Muscle of arm (tissue), 12 donors: ENCODE measurements around the gene PTPRN2. TPM values are rescaled to one million over a fixed set of nuclear protein-coding genes. Genes with fewer than 3 reads are reported as not detected.
A peak's percentile ranks its signal among the peaks of the same experiment; 100 is the strongest.
"Not testable (repeated sequence)": the region's sequence is repeated elsewhere in the genome, so short reads cannot be mapped to it uniquely, and the experiment has no call there.

Experiments
- DNase-seq: peaks from one replicate; pipeline ENCODE4 v3.0.0-alpha.2; 2013
- polyA plus RNA-seq, 12 donors: library from polyadenylated mRNA; unstranded; fragments of 120-200 nt; gene quantifications; one replicate each; pipeline ENCODE4 v1.2.1, GENCODE V29; 2013; ENCODE audit not compliant: insufficient read length in 12 of 12

PTPRN2 gene
- polyA plus RNA-seq, 12 donors = 1.6 to 8.7 (median 2.3) TPM; not detected in 1

- no peak for DNase-seq
These were observed 165.3 kb downstream of the PTPRN2 start for GRCh38 chr7:158422196-158422886.

GRCh38 chr7:158421361-158421760 lies 166.3 kb downstream of the PTPRN2 start:
- DNase-seq = no peak

GRCh38 chr7:158420591-158421340 lies 166.9 kb downstream of the PTPRN2 start:
- no peak for DNase-seq

DNA sequence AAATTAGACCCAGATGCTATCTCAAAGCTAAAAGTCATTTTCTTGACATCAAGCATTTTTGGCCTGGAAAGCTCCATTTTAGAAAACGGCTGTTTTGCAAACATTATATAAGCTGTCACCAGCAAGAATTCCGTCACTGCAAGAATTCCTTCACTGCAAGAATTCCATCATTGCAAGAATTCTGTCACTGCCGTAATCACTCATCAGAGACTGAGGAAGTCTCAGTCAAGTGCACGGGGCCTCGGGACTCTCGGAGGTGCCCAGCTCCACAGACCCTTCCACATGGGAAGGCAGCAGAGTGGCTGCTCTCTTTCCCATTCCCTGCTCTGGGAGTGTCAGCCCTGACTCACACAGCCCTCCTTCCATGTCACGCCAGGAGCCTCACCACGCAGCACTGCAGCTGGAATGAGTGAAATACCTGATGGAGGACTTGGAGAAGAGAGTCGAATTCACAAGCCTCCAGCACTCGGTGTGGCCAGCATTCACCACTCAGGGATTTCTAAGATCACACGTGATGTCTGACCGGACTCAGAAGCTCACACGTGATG lies 168.3 kb downstream of the PTPRN2 start:
- no peak for DNase-seq

DNA sequence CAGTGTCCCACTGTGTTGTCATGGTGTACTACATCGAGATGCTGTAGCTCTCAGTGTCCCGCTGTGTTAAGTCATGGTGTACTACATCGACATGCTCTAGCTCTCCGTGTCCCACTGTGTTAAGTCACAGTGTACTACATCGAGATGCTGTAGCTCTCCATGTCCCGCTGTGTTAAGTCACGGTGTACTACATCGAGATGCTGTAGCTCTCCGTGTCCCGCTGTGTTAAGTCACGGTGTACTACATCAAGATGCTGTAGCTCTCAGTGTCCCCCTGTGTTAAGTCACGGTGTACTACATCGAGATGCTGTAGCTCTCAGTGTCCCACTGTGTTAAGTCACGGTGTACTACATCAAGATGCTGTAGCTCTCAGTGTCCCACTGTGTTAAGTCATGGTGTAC lies 169.2 kb downstream of the PTPRN2 start:
- DNase-seq = not testable (repeated sequence)

- DNase-seq = no peak
These were observed 171.2 kb downstream of the PTPRN2 start for GRCh38 chr7:158416283-158416933.

- no peak for DNase-seq
These were observed 172.3 kb downstream of the PTPRN2 start for GRCh38 chr7:158415316-158415715.

- peak; percentile 25 for DNase-seq
These were observed 173.1 kb downstream of the PTPRN2 start for GRCh38 chr7:158414486-158414961.

GRCh38 chr7:158414002-158414401 lies 173.6 kb downstream of the PTPRN2 start:
- no peak for DNase-seq

GRCh38 chr7:158411232-158411950 lies 176.2 kb downstream of the PTPRN2 start:
- no peak for DNase-seq

DNA sequence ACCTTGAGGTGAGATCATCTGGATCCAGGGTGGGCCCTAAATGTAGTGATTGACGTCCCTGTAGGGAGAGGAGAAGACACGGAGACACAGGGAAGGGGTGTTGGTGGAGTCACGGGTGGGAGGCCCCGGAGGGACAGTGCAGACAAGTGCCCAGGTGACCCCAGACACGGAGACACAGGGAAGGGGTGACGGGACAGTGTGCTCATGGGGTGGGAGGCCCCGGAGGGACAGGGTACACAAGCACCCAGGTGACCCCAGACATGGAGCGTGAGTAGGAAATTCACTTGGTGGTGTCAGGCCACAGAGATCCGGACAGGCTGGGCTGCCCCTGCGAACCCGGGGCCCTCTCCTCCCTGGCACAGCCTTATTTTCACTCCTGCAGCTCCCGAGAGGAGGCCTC lies 176.9 kb downstream of the PTPRN2 start:
- DNase-seq = no peak

DNA sequence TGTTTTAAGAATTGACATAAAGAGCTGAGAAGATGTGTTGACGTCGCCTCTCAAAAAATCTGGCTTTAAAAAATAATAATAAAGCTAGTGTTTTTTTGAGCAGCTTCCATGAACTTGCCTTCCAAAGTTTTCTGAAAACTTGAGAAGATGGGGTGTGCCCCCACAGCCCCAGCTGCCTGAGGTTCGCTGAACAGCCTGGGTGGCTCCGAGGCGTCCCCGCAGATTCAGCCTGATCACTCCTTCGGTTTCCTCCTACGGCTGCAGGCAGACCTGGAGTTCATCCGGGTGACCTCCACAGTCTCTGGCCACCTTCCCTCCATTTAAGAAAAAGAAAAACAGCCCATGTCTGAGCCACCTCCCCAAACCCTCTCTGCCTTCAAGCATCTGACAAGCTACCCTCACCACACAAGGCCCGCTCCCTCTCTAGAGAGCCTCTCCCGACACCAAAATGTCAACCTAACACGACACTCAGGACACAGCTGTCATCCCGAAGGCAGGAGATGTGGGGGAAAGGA lies 177.8 kb downstream of the PTPRN2 start:
- DNase-seq = no peak

DNA sequence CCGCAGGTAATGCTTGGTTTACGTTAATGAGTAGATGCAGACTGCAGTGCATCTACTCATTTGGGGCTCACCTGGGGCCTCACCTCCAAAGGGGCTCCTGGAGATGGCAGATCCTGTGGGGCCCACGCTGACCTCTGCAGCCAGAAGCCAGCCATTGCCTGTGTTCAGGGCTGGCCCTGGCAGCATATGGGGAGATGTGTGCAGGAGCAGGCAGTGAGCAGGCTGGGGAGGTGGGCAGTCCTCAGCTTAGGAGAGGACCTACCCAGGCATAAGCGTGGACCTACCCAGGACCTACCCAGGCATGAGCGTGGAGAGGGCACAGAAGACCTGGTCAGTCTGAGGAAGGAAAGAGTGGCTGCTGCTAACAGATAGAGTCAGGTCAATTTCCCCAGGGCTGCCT lies 178.5 kb downstream of the PTPRN2 start:
- DNase-seq = no peak

DNA sequence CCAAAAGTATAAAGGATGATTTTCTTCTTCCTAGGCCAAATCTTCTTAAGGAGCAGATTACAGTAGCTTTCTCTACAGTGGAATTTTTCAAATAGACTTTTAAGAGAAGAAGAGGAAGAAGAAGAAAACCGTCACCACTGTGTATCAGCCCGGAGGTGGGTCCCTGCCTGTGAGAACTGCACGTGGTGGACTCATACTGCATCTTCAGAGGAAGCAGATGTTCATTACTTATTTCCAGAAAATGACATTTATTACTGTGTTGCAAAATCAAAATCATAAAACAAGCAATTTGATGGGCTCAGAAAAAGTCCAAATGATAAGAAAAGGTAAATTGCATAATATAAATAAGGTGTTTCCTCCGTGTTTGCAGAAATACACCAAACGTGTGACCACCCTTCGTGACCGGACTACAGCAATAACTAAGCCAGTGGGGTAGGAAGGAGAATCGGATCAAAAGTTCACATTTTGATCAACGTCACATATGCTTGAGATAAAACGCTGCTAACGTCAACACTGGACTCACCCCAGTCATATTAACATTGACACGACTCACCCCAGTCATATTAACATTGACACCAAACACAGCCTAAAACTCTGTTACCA lies 179.2 kb downstream of the PTPRN2 start:
- no peak for DNase-seq

- DNase-seq = peak; percentile 62
These were observed 179.9 kb downstream of the PTPRN2 start for GRCh38 chr7:158407581-158408317.

DNA sequence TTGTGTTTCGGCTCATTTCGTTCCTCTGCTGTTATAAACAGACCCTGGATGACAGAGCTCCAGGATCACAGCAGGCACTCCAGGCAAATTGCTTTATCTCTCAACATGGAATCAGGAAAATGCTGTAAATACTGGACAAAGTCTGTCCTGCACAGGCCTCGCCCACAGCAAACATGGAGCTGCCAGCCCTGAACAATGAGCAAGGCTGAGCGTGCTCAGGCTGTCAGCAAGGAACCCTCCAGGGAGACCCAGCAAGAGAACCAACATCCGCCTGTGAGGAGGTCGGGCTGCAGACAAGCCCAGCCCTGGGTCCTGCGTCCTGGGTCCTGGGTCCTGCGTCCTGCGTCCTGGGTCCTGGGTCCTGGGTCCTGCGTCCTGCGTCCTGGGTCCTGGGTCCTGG lies 180.8 kb downstream of the PTPRN2 start:
- no peak for DNase-seq

GRCh38 chr7:158406364-158406763 lies 181.3 kb downstream of the PTPRN2 start:
- DNase-seq = no peak

- DNase-seq = not testable (repeated sequence)
These were observed 181.9 kb downstream of the PTPRN2 start for GRCh38 chr7:158405771-158406170.

- DNase-seq = no peak
These were observed 182.3 kb downstream of the PTPRN2 start for GRCh38 chr7:158405324-158405723.

DNA sequence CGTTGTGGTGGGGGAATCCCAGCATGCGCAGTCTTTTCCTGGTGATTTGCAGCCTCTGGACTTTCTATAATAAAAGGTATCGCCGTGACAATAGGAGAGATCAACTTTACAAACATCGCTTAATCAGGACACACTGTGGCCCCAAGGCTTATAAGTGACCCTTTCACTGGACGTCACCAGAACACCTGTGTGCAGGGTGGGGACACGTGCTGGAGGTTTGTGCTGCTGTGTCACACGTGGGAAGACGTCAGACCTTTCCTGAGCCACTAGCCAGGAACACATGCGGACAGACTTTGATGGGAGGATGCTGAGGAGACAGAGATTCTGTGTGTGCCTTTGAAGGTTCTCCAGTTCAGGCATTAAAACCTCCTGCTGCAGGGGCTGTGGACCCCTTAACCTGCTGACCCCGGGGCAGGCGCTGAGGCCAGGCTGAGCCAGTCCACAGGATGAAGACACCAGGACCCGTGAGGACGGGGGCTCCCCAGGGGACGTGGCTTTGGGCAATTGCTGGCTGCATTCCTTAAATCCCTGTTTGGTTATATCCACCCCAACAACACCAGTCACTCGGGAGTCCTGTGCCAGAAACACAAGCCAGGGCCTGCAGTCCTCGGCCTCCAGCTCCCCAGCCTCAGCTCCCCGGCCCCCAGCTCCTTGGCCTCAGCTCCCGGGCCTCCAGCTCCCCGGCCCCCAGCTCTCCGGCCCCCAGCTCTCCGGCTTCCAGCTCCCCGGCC lies 183.4 kb downstream of the PTPRN2 start:
- no peak for DNase-seq
